RWPE1 (cell line): Measurements from ENCODE around the gene SDR39U1.
A peak's percentile ranks its signal among the peaks of the same experiment; 100 is the strongest.

Experiments
- CTCF ChIA-PET: fragments of 350-600 bp; sonication (Branson Sonifier 250); formaldehyde crosslinking; extraction: SDS; loops from one replicate; lab custom pipeline; 2021; lab: Yijun Ruan, JAX
- POLR2A ChIA-PET: fragments of 400-600 bp; formaldehyde crosslinking; extraction: SDS; loops from one replicate; lab custom pipeline; 2020; ENCODE audit warnings: antibody characterized with exemption; ENCODE audit not compliant: low non-redundant PET; lab: Yijun Ruan, JAX
- DNase-seq: peaks from one replicate; pipeline ENCODE4 v3.0.0; 2012; ENCODE audit warnings: low spot score
- H3K27ac ChIP-seq: fragments of 450-650 bp; 2 replicates; pipeline ENCODE4 v1.5.1; 2017
- CTCF ChIP-seq: fragments of 450-650 bp; conservative IDR thresholded peaks from 2 replicates; pipeline ENCODE4 v1.5.1; 2017; ENCODE audit warnings: low read depth, mild to moderate bottlenecking

The SDR39U1 gene

GRCh38 chr14:24437020-24437735 is 5.4 kb downstream of the SDR39U1 start:
- DNase-seq = no peak
- CTCF ChIA-PET = interaction anchor here (0.6 to 3.2 kb wide), 13 partner anchors 12 to 993 kb away, joined by 3 to 62 read pairs (median 3); no protein-coding TSS in a partner anchor
- H3K27ac ChIP-seq = peak overlapping the region; percentile 44
- POLR2A ChIA-PET = no interaction called here
- peak; percentile 23 for TF ChIP-seq CTCF

GRCh38 chr14:24436355-24437019 is 6.1 kb downstream of the SDR39U1 start:
- H3K27ac ChIP-seq = peak overlapping the region; percentile 60
- peak; percentile 86 for TF ChIP-seq CTCF
- CTCF ChIA-PET = interaction anchor here (0.6 to 3.2 kb wide), 15 partner anchors 11 to 993 kb away, joined by 3 to 62 read pairs (median 4); partner anchors contain the start of genes LTB4R and LTB4R2
- POLR2A ChIA-PET = no interaction called here
- DNase-seq = peak; percentile 73

GRCh38 chr14:24435998-24436354 is 6.6 kb downstream of the SDR39U1 start:
- peak overlapping the region; percentile 60 for H3K27ac ChIP-seq
- DNase-seq = no peak
- TF ChIP-seq CTCF = no peak
- POLR2A ChIA-PET = no interaction called here
- CTCF ChIA-PET = interaction anchor here (0.8 to 3.2 kb wide), 8 partner anchors 23 to 137 kb away, joined by 3 to 62 read pairs (median 4); partner anchors contain the start of genes LTB4R and LTB4R2

- no peak for TF ChIP-seq CTCF
- no peak overlapping the region for H3K27ac ChIP-seq
- CTCF ChIA-PET = interaction anchor here (0.5 to 3.2 kb wide), 7 partner anchors 10 to 125 kb away, joined by 3 to 62 read pairs (median 4); partner anchors contain the start of genes LTB4R and LTB4R2
- POLR2A ChIA-PET = no interaction called here
- DNase-seq = no peak
These were observed 7.3 kb downstream of the SDR39U1 start for GRCh38 chr14:24435192-24435810.

- ChIA-PET POLR2A (interaction anchor here (0.6 kb wide), 1 partner anchor 93 kb away, joined by 3 read pairs; no protein-coding TSS in a partner anchor), CTCF (interaction anchor here (0.5 to 5.3 kb wide), 6 partner anchors 10 to 109 kb away, joined by 3 to 94 read pairs (median 4); partner anchors contain the start of gene ADCY4)
- no peak for DNase-seq
- no peak overlapping the region for H3K27ac ChIP-seq
- TF ChIP-seq CTCF = no peak
These were observed 7.9 kb downstream of the SDR39U1 start for GRCh38 chr14:24434676-24435075.

- CTCF ChIA-PET = interaction anchor here (1.0 to 5.3 kb wide), 2 partner anchors 12 to 100 kb away, joined by 3 to 94 read pairs; partner anchors contain the start of gene ADCY4
- POLR2A ChIA-PET = interaction anchor here (0.6 kb wide), 1 partner anchor 92 kb away, joined by 3 read pairs; no protein-coding TSS in a partner anchor
- no peak for TF ChIP-seq CTCF
- H3K27ac ChIP-seq = no peak overlapping the region
- no peak for DNase-seq
These were observed 8.5 kb downstream of the SDR39U1 start for GRCh38 chr14:24434036-24434435.
